OCI-LY1 (cell line): ENCODE results near the gene KCNMA1.

Source experiments
- EZH2 ChIP-seq: fragments of 200-600 bp; sonication (generic), shearing (Covaris generic); IDR thresholded peaks from 2 replicates; pipeline ENCODE4 v1.8.0; 2017; ENCODE audit warnings: borderline replicate concordance, mixed run types, mild to moderate bottlenecking, antibody characterized with exemption, low read length, moderate library complexity, mixed read lengths
- TF ChIP-seq, protein P1 (sequence below): fragments of 200-600 bp; sonication (generic), shearing (Covaris generic); IDR thresholded peaks from 2 replicates; pipeline ENCODE4 v1.5.1; 2017; ENCODE audit warnings: mild to moderate bottlenecking, antibody characterized with exemption, low read length, moderate library complexity, mixed read lengths

DNA sequence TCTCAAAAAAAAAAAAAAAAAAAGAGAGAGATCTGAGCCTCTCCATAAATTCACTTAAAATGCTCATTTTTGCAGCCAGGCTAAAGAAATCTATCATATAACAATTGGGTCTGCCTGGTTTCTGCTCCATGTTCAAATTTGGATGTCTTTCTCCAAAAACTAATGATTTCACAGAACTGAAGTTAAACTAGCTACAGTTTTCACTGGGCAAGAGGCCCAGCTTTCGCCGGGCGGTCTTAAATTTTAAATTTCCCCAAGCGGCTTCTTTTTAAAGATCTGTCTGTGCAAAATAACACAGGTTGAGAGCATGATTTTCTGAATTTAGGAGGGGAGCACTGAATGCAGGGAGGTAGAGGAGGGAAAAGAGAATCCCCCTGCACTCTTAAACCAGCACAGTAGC lies 603.4 kb downstream of the KCNMA1 start:
- TF ChIP-seq, protein P1, sequence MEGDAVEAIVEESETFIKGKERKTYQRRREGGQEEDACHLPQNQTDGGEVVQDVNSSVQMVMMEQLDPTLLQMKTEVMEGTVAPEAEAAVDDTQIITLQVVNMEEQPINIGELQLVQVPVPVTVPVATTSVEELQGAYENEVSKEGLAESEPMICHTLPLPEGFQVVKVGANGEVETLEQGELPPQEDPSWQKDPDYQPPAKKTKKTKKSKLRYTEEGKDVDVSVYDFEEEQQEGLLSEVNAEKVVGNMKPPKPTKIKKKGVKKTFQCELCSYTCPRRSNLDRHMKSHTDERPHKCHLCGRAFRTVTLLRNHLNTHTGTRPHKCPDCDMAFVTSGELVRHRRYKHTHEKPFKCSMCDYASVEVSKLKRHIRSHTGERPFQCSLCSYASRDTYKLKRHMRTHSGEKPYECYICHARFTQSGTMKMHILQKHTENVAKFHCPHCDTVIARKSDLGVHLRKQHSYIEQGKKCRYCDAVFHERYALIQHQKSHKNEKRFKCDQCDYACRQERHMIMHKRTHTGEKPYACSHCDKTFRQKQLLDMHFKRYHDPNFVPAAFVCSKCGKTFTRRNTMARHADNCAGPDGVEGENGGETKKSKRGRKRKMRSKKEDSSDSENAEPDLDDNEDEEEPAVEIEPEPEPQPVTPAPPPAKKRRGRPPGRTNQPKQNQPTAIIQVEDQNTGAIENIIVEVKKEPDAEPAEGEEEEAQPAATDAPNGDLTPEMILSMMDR, result no peak
- TF ChIP-seq EZH2, result no peak
